HG03066 (cell line): Measurements from ENCODE around the gene SSR4.
"Not testable (repeated sequence)": the region's sequence is repeated elsewhere in the genome, so short reads cannot be mapped to it uniquely, and the experiment has no call there.

Experiments
- ATAC-seq: cut with Tn5 transposase; IDR thresholded peaks from one replicate; pipeline ENCODE4 v1.9.1; 2021; ENCODE audit warnings: low read depth; ENCODE audit not compliant: unreplicated experiment

Gene SSR4

GRCh38 chrX:153803211-153804099 lies 9.0 kb downstream of the SSR4 start:
- ATAC-seq = no peak

- ATAC-seq = no peak
These were observed 9.7 kb downstream of the SSR4 start for GRCh38 chrX:153804100-153804595.

- ATAC-seq = no peak
These were observed 10.2 kb downstream of the SSR4 start for GRCh38 chrX:153804621-153805020.

GRCh38 chrX:153805436-153805835 lies 11.0 kb downstream of the SSR4 start:
- no peak for ATAC-seq

- no peak for ATAC-seq
These were observed 12.6 kb downstream of the SSR4 start for GRCh38 chrX:153806999-153807575.

- ATAC-seq = no peak
These were observed 13.5 kb downstream of the SSR4 start for GRCh38 chrX:153807976-153808375.

- no peak for ATAC-seq
These were observed 17.8 kb downstream of the SSR4 start for GRCh38 chrX:153812220-153812619.

GRCh38 chrX:153813161-153813560 lies 18.7 kb downstream of the SSR4 start:
- ATAC-seq = no peak

GRCh38 chrX:153814591-153815315 lies 20.3 kb downstream of the SSR4 start:
- no peak for ATAC-seq

- ATAC-seq = no peak
These were observed 22.6 kb downstream of the SSR4 start for GRCh38 chrX:153816831-153817690.

- not testable (repeated sequence) for ATAC-seq
These were observed 23.6 kb downstream of the SSR4 start for GRCh38 chrX:153818064-153818463.

GRCh38 chrX:153818571-153819383 lies 24.3 kb downstream of the SSR4 start:
- no peak for ATAC-seq

GRCh38 chrX:153819384-153820040 lies 25.0 kb downstream of the SSR4 start:
- no peak for ATAC-seq

GRCh38 chrX:153820601-153821000 lies 26.1 kb downstream of the SSR4 start:
- ATAC-seq = no peak

- ATAC-seq = no peak
These were observed 26.6 kb downstream of the SSR4 start for GRCh38 chrX:153821066-153821465.

GRCh38 chrX:153824348-153824747 lies 29.9 kb downstream of the SSR4 start:
- ATAC-seq = no peak

GRCh38 chrX:153825042-153825441 lies 30.6 kb downstream of the SSR4 start:
- ATAC-seq = no peak

- ATAC-seq = no peak
These were observed 32.5 kb downstream of the SSR4 start for GRCh38 chrX:153827016-153827415.

GRCh38 chrX:153827903-153828302 lies 33.4 kb downstream of the SSR4 start:
- no peak for ATAC-seq
